Occipital lobe (tissue), 2 donors: ENCODE measurements around the gene TXLNB. TPM values are rescaled to one million over a fixed set of nuclear protein-coding genes. Genes with fewer than 3 reads are reported as not detected.

ENCODE experiments used
- DNase-seq: peaks from one replicate; lab custom pipeline; 2025; lab: John Stamatoyannopoulos, UW
- total RNA-seq: library from RNA; depleted of rRNA; stranded (reverse); fragments of >200 nt; gene quantifications from one replicate; pipeline ENCODE4 v1.2.3, GENCODE V29; 2014

Gene TXLNB
- total RNA-seq, 1 donor from 2014 or later: 0.62 TPM

DNA sequence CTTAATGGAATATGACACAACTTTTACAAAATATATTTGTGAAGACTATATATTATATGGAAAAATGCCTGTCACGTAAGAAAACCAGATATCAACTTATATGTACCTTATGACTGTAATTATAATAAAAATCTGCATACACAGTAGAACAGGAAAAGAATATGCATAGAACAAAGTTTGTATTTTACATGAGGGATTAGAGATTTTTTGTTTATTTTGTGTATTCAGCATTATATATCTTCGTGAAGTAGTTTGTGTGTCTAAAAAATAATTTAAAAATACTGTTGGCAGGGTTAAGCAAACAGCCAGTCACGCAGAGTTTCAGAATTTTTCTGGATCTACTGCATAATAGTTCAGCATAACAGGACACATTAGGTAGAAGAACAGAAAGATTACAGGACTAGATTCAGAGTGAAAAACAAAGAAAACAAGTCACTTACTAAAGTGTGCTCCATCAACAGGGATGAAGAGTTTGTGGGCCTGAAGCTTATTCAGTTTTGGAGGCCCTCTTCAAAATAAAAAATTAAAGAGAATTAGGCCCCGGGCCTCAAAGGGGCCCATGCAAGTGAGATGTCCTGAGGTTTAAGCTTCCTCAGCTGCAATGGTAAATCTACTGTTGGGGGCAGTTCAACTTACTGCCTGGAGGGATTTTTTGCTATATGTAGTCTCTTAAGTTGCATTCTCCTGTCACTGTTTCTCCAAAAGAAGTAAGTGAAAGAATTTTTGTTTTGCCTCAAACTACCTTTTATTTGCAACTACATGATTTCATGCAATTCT is 16.3 kb downstream of the TXLNB start:
- no peak for DNase-seq

DNA sequence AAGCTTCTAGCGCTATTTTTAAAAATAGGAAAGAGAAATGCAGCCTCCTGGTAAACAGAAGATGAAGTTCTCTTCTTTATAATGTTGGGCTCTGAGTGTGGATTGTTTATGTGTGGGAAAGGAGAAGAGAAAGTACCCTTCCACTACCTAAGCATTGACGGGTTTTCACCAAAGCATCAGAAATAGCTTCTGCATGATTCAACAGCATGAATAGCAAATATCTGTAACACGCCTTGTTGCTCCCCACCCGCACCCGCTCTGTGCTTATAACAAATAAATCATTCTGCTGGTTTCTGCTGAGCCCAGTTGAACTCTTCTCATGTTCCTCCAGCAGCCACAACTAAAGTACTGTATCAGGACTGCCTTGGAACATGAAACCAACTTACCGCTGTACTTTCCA is 20.7 kb downstream of the TXLNB start:
- no peak for DNase-seq

DNA sequence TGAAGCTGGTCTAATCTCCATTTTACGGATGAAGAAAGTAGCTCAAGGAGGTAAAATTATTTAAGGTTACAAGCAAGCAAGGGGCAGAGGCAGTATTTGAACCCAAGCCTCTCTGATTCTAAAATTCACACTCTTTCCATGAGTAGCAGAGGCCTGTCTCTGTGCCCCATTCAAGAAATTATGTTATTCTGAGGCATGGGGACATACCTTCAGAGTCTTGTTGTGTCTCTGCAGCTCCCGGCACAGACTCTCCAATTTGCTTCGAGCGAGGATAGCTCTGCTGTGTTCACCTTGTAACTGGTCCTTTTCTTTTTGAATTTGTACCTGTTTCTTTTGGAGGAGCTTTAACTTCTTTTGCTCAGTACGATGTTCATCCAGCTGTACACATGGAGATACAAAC is 21.5 kb downstream of the TXLNB start:
- no peak for DNase-seq

DNA sequence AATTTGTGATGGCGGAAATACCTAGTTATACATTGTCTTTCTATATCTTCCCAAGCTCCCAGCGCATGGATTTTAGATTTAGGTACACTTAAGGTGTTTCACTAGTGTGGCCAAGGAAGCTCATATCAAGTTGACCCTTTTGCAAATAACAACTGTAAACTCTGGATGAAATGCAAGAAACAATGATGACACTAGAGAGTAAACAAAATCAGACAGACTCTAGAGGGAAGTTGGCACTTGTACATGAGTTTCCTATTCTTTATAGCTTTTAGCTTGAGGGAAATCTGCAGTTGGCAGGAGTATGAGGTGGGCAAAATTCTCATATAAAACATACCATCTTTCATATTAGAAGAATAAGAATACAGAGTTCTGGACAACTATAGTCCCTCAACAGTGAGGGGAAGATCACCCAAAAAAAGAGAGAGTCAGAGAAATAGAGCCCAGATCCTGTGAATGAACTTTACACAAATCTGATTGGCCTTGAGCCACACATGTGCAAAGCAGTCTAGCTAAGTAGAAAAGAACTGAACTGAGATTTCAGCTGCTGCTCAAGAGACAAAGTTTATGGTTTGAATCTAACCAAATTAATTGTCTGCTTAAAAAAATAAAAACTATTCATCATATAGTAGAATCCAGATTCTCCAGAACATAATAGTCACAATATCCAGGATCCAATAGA is 26.1 kb downstream of the TXLNB start:
- DNase-seq: no peak

DNA sequence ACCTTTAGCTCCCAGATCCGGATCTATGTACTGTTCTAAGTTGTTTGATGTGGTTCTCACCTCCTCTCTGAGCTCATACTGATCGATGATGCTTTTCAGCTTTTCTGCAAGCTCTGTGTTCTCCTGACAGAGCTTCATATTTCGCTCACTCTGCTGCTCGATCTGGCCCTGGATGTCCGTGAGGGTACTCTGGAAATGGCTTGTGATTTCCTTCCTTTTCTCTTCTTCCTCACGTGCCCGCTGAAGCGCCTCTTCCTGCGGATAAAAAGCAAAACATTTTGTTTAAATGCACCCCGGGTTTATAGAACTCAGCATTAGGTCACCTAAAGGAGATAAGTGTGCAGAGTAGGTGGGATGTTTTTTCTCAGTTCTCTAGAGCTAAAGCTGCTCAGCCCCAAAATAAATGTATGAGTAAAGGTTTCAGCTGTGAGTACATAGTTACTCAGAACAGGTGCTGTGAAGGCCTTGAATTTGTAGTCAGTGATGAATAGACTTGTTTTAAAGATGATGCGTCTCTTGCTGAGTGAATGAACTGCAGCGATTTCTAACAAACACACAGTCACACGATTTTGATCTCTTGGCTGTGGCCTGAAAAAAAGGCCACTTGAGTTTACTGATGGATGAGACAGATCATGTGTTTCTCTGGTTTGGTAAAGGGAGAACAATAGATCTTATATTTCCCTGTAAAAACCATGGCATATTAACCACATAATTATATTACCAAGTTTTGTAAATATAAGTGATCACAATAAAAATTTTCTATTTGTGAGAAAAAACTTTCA is 29.1 kb downstream of the TXLNB start:
- DNase-seq: no peak

DNA sequence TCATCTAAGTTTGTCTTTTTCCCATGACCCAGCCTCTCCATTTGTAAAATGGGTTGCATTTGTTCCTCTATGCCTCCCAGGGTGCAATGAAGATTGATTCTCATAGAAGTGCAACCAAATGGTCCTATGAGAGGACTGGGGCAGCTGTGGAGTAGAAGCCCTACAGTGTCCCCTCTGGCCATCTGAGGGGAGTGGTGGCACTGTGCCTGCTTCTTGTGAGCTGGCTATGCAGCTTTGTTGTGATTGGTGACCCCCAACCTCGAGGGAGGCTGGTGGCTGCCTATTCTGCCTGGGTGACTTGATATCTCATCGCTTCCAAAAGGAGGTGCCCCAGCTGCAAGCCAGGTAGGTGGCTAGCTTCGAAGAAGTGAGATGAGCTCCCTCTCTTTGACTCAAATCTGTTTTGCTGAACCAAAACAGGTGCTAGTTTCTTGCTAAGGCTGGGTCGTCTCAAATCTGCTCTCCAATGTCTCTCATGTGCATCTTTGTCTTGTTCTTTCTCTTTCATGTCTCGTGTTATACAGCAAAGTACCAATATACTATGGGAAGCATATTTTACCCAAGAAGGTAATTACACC is 33.9 kb downstream of the TXLNB start:
- DNase-seq: no peak

DNA sequence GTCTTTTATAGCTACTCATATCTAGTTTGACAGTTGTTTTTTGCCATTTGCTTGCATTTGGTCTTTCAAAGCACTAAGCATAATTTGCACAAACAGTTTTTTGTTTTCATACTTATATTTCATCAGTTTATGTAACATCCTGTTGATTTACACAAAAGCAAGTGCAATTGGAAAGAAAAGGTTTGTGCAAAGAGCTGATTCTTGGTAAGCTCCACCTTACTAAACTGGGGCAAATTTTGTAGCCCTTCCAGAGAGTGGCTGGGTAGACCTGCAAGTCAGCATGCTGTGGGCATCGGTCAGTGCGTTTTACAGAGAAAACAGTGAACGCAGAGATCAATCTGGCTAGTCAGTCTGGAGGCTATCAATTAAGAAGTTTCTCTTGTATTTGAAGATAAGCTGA is 34.5 kb downstream of the TXLNB start:
- no peak for DNase-seq

DNA sequence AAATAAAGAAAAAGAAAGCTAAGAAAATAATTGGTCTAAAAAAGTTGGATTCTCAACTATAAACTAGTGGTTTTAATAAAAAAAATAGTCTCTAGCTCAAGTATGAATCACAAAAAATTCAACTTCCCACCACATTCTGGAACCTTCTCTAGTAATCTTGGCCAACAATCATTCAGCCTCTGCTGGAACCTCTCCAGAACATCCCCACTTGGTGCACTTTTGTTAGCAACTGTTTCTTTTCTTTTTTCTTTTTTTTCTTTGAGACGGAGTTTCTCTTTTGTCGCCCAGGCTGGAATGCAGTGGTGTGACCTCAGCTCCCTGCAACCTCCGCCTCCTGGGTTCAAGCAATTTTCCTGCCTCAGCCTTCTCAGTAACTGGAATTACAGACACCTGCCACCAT is 35.7 kb downstream of the TXLNB start:
- no peak for DNase-seq

DNA sequence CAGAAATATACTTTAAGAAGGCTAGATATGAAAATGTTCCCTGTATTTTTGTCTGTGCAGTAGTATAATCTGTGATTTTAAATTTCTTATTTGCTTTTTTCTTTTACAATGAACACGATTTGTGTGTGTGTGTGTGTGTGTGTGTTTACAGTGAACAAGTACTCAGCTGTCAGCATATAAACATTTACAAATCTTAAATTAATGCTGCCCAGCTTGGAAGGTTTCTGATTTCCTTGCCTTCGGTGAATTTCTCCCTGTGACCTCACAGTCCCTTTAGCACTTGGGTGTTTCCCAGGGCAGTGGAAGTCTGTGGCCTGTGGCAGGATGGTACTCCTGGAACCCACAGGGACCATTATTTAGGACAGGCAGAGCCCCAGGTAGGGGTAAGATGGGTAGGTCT is 37.6 kb downstream of the TXLNB start:
- no peak for DNase-seq

DNA sequence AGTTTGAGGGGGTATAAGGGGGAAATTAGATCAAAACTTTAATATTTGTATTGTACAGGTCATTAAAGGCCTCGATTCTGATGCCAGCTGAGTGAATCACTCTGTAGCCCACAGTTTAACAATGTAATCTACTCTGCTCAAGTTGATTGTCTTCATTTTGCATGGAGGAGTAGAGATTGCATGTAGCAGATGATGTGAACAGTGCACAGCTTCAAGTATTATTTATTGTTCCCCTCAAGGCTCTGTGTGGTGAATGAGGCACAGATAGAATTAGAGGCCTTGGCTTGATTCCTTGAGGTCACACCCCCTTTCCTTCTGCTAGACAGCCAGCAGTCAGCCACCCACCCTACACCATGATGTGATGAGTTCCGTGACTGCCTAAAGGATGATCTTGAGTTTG is 38.1 kb downstream of the TXLNB start:
- no peak for DNase-seq

DNA sequence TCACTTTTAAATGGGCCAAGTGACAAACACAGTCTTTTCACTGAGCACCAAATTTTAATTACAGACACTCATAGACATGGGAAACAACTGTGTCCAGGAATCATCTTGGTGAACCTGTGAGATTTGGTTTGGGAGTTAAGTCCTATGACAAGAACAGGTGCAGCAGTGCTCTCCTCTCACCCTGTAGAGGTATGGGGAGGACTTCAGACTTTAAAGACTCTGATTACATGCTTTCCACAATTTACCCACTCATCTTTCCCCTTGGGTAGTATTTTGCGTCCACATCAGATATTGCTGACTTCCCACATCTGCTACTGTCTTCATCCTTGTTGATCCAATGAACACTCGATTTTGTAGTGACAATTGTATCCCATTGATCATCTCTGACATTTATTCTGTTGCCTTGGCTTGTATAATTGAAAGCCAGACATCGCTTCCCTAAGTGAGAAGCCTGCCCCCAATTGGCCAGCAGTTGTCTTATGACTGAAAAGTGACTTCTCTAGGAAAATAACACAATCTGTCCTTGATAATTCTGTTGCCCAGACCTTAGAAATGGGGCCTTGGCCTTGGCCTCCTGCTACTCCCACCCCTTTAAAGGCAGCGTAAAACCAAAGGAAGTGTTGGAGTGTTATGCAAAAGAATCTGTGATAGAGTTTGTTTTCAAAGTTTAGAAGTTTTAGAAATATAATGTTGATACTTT is 40.0 kb downstream of the TXLNB start:
- no peak for DNase-seq

DNA sequence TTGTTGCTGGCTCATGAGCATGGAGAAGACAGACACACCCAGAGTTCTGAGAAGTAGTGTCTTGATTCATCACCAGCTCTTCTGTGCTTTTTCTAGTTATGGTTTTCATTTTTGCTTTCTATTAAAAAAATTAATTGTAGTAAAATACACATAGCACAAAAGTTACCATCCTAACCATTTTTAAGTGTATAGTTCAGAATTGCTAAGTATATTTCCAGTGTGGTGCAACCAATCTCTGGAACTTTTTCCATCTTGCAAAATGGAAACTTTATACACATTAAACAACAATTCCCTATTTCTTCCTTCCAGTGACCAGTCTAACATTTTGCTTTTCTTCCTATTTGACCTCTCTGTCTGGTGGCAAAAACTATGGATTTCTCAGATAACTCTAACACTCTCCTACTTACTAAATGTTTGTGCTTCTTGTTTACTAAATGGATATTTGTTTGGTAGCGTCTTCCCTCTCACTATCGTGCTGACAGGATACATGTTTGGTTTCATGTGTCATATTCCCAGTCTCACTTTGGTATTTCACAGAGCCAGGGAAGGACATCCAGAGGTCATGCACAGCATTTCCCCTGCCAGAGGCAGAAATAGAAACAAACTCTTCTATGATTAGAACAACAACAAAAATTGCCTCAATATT is 40.6 kb downstream of the TXLNB start:
- DNase-seq: no peak

DNA sequence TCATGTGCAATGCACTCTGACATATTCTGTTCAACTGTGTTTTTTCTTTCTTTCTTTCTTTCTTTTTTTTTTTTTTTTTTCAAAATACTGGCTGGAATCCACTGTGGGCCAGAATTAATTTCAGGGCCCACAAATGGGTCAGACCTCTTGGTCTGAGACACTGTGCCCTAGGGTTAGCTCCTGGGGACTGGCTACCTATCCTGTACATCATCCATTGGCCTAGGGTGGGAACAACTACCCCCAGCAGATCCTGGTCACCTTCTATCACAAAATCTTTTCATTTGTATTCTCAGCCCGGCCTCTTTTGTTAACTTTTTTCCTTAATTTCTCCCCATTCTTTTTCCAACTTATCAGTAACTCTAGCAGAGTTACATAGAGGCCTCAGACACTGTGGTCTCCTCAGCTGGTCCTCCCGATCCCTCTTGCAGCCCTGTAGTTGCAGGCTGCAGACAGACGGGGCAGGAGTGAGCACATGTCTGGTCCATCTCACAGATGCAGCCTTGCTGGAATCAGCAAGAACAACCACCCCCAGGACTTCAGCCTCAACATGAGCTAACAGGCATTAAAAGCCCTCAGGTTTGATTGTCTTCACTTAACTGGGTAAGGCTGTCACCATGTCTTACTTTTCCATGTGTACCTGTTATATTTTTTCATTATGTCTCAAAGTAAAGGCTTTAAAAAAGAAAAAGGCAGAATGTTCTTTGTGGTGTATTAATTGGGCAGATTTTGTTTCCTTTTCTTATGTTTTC is 41.3 kb downstream of the TXLNB start:
- DNase-seq: no peak

DNA sequence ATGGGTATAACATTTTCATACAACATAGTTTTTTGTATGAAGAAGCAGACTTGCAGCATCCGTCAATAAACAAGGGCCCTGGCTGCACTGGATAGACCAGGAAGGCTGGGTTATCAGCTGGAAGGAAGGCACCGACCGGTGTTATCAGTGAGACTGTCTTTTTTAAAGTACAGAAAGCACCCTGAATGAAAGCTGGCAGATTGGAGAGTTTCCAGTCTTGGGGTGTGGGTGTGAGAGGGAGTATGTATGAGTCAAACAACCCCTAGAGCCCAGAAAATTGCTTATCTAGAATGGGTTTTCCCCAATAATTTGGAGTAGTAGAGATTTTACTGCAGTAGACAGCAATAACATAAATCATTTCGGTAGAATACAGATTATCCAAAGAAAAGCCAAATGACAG is 42.4 kb downstream of the TXLNB start:
- DNase-seq: no peak

DNA sequence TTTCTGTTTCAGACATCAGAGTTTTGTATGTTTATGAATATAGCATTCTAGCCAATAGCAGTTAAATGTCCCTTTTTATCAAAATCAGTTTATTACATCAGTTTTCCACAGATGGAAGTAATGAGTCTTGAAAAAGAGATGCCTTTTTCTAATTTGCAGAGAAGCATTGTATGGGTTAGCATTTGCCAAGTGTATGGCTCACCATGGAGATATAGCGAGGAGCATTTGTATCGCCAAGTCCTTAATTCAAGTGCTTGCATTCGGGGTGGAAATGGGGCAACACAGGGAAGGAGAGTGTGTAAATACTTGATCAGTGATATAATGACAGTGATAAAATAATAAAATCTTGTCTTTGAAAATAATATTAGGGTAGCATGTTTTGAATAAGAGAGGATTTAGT is 42.9 kb downstream of the TXLNB start:
- DNase-seq: no peak

DNA sequence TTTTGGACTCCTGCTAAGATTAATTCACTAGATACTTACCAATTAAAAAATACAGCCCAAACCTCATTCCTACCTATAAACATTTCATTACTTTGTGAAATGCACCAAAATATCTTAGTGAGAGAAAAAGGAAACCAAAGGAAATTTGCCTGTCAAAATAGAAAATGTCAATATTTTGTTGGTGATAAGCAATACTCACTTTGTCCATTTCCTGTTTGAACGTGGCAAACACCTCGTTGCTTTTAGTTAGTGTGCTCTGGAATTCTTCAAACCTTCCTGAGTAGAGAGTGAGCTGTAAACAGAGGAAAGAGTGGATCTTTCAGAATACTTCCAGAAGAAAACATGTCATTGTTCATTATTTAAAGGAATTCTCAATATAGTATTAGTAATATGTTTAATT is 44.2 kb downstream of the TXLNB start:
- DNase-seq: no peak

DNA sequence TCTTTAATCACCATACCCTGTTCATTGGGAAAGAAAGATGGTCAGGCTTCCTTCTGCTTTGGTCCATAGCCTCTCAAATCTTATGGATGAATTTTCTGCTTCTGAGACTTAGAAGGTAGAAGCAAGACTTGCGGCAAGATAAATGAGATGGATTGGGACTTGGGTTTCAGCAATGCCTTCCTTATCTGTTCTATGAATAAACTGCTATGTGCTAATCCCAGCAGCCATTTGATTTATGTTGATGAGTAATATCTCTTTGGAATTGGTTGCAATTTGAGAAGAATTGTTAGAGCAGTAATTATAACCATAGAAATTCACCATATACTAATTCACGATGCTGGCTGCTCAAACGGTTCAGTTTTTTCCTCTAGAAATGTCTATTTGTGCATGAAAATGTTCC is 48.3 kb downstream of the TXLNB start:
- DNase-seq: no peak

DNA sequence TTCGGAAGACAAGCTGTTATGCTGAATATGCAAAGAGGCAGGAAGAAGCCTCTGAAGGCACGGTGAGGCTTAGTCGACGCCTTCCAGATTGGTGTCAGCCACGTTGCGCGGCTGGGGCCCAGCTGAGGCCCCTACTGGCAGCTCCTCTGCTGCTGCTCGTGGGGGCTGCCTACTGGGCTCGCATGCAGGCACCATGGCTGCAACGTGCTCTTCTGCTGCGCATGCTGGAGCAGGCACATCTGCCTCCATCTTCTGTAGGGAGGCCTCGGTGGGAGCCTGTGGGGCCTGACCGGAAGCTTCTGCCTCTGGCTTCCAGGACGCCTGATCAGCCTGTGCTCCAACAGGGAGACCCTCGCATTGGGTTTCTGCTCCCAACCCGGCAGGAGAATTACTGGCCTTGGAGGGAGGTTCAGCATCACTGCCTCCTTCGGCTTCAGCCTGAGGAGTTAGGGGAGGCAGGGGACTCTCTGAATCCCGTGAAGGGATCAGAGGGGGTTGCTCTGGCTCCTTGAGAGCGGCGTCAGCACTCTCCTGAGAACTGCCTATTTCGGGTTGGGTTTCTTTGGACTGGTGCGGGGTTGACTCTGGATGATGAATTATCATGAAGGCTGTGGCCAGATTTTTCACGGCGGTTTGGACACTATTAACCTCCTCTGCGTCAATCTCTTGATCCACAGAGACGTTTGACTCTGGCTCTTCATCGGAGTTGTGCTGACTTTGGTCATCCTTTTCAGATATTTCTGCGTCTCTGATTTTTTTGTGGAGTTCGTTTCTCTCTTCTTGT is 49.1 kb downstream of the TXLNB start:
- DNase-seq: no peak
